Mammary epithelial cell (primary cell): Measurements from ENCODE around the gene DNMT3A.

Experiments
- EZH2 ChIP-seq: IDR thresholded peaks from 2 replicates; pipeline ENCODE4 v1.6.1; 2012; ENCODE audit warnings: low read length, inconsistent platforms, borderline replicate concordance
- TF ChIP-seq, protein P1 (sequence below), 2 donors: IDR thresholded peaks in 1 of 2; conservative IDR thresholded peaks in 1 of 2; 2 replicates each; pipeline ENCODE4 v1.5.1; 2011 to 2012; ENCODE audit warnings: inconsistent platforms in 2 of 2, low read length in 2 of 2, mild to moderate bottlenecking in 2 of 2, control low read depth in 1 of 2, low read depth in 1 of 2; ENCODE audit not compliant: insufficient read depth in 1 of 2; ENCODE audit errors: extremely low read depth in 1 of 2

DNA sequence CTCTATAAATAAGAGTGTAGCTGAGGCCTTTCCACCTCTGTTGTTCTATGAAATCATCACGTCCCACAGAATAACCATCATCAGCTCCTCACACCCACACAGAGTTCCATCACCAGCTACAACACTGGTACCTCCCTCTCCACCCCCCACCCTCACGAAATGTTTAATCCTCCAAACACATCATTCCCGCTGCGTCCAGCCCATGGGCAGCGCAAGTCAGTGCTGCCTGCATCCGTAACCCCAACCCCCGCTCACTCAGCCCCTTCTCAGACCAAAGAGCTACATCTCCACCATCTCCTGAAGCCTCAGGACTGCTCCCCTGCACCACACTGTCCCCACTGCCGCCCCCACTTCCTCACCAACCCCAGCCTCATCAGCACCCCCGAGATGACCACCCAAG lies 19.4 kb downstream of the DNMT3A start:
- TF ChIP-seq, protein P1, sequence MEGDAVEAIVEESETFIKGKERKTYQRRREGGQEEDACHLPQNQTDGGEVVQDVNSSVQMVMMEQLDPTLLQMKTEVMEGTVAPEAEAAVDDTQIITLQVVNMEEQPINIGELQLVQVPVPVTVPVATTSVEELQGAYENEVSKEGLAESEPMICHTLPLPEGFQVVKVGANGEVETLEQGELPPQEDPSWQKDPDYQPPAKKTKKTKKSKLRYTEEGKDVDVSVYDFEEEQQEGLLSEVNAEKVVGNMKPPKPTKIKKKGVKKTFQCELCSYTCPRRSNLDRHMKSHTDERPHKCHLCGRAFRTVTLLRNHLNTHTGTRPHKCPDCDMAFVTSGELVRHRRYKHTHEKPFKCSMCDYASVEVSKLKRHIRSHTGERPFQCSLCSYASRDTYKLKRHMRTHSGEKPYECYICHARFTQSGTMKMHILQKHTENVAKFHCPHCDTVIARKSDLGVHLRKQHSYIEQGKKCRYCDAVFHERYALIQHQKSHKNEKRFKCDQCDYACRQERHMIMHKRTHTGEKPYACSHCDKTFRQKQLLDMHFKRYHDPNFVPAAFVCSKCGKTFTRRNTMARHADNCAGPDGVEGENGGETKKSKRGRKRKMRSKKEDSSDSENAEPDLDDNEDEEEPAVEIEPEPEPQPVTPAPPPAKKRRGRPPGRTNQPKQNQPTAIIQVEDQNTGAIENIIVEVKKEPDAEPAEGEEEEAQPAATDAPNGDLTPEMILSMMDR (conservative IDR thresholded peaks at IDR 0.05 in 1 of 2, IDR thresholded peaks at IDR 0.05 in 1 of 2; ENCODE audit: extremely low read depth in 1 of 2, insufficient read depth in 1 of 2, low read depth in 1 of 2, low read length in 2 of 2), result no peak
- no peak for TF ChIP-seq EZH2
